CD4-positive, alpha-beta T cell treated with Interleukin-10 for 1 hour (primary cell): ENCODE results near the gene RNF141.

Experiments used
- DNase-seq: peaks from one replicate; pipeline ENCODE4 v3.0.0-alpha.2; 2020

RNF141 gene

GRCh38 chr11:10540915-10541560, at the start of gene RNF141:
TSS of gene RNF141 (minus strand) at chr11:10541187. CDS start at chr11:10534158, 7,029 bp downstream.
- DNase-seq: peak; percentile 93

DNA sequence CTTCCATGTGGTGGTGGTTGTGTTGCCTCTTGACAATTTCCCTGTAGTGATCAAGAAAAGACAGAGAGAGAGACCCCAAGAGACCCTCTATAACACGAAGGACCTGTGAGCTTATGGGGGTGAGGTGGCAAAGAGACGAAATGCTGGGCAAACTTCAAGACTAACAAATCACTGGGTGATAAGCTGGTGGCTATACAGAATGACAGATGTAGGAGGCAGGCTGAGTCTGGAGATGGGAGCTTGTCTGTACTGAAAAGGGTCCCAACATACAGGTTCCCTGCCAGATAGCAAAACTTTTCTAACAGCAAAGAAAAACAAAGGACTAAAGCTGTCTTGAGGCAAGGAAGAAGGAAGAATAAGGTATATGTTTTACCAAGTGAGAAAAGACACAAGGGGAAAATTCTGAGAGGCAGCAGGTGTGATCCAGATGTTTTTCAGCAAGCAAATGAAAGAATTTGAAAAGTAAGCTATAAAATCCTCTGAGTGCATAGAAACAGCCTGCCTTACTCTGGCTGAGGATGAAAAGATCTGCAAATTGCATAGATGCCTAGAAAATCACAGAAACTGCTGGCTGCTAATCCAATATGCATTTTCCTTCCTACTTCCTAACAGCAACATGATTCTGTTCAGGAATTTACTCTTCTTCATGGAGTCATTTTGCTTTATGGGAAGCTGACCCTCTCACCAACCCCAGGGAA, 49.4 kb upstream of the RNF141 start:
- DNase-seq: no peak

DNA sequence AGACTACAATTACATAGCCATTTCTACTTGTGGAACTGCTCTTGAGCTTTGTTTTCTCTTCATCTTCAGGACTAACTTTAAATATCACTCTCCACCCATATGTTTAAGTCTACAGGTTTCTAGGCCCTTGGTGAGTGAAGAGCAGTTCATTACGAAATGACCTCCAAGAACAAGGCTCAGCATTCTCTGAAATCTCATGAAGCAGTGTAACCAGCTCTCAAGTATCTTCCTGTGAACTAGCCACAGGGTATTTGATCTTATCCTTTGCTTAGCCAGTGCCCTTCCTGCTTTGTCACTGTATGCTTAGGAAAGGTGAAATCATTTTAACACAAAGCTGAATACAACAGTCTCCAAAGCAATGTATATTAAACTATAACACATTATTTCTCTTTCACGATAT, 47.9 kb upstream of the RNF141 start:
- no peak for DNase-seq

- DNase-seq: no peak
These were observed 47.0 kb upstream of the RNF141 start for GRCh38 chr11:10587995-10588394.

- no peak for DNase-seq
These were observed 46.4 kb upstream of the RNF141 start for GRCh38 chr11:10587388-10587787.

DNA sequence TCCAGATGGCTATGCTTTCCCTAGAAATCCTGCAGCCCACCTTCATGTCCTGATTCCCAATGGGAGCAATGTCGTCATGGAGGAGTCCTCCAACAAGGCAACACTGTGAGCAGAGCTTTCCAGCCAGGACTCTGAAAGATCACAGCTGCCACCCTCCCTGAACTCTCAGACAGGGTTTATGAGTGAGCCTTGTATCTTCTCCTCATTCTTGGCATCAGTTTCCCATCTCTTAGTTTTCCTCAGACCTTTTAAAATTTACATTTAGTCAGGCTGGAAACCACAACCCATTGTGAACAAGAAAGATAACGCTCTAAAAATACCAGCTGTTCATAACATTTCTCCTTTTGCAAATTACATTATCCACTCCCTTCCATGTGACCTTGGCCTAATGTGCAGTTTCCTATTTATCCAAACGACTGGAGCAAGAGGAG, 43.1 kb upstream of the RNF141 start:
- DNase-seq: no peak

DNA sequence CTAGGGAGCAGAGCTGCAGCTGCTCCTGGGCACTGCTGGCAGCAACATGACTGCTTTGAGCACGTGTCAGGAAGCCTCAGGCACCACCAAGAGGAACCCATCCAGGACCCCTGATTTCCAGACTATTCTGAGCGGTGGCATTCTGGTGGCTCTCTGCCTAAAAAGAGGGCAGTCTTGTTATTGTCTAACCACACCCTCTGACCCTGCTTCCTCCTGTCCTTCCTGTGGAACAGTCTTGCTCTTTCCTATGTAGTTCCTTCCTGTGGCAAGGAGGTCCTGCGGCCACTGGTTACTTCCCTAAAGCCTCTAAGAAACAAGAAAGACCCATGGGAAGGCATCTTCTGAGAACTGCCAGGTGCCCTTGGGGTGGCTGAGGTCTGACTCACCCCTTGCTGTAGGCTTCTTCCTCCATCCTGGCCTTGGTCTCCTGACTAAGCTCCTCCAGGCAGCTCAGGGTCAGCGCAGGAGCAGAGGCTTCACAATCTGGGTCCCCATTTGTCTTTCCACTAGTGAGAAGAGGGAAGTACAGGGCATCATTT, 40.6 kb upstream of the RNF141 start:
- peak; percentile 4 for DNase-seq

DNA sequence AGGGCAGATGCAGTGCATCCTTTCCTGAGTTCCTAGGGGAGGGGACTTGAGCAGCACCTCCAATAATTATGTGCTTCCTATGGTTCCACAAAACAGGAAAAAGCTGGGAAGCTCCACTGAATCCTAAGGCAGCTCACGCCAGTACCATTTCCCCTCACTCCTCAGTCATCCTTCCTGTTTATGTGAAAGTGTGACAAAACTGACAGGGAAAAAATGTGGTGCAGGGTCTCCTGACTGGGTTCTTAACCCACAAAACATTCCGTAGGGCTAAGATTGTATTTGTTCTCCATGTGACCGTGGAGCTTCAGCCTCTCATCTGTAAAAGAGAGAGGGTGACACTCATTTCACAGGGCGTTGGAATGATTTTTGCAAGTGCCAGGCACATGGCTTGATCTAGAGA, 39.6 kb upstream of the RNF141 start:
- no peak for DNase-seq

DNA sequence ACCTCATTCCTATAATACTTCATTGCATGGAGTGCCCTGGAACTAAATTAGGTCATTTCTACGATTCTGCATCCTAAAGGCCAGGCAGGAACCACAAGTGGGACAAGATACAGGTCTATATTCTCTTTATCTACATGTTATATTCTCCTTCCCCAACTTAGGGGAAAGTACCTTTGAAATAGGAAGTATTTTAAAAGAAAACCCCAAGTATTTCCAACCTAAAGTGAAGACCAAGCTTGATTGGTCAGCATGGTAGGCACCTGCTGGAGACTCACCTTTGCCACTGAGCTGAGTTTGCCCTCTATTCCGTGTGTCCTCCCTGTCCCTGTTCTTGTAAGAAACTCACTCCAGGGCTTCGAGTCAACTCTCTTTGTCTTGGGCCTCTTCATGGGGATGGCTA, 38.7 kb upstream of the RNF141 start:
- no peak for DNase-seq

- DNase-seq: no peak
These were observed 35.0 kb upstream of the RNF141 start for GRCh38 chr11:10576035-10576398.

DNA sequence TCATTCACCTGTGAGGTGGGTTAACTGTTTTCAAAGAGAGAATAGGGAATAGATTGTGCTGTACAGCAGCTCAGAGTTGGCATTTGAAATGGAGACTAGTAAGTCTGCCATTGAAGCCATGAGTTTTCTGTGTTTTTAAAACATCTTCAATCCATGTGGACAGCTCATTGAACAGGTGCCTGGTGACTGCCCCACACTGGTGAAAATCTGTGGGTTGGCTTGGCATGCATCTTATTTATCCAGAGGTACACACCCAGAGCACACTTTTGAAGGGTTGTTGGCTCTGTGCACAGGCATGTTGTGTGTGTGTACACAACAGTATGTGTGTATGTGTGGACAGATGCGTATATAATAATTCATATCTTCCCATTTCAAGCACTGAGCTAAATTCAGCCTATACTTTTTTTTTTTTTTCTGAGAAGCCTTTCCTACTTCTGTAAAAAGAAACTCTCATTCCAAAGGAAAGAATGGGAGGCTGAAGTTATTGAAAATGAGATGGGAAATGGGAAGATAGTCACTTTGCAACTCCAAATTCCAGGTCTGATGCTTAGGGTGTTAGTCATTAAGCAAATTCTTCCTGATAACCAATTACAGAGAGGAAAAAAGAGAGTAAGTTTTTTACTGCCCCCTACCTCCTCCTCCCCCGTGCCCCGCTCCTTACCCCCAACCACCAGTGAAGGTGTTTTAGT, 34.5 kb upstream of the RNF141 start:
- no peak for DNase-seq

DNA sequence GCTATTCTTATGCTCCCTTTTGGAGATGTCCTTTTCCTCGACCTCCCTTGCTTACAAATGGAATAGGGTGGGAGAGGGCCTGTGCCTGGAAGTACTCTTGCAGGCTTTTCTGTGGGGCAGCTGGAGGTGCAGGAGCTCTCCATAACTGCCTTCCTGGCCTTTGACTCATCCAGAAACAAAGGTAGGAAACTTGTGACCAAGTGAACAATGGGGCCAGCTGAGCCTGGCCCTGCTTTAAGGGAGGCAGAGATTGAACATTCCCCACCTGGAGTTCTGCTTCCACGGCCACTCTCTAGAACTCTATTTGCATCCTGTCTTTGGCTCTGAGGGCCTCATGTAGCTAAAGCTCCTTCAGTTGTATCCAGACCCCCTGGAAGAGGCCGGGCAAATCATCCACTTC, 32.6 kb upstream of the RNF141 start:
- DNase-seq: no peak

- no peak for DNase-seq
These were observed 32.0 kb upstream of the RNF141 start for GRCh38 chr11:10573028-10573427.

GRCh38 chr11:10572533-10572932, 31.5 kb upstream of the RNF141 start:
- DNase-seq: no peak

GRCh38 chr11:10568486-10568941, 27.5 kb upstream of the RNF141 start, which contains the start of gene LYVE1:
TSS of gene LYVE1 (minus strand) at chr11:10568665. CDS start at chr11:10568532, 133 bp downstream.
- no peak for DNase-seq

GRCh38 chr11:10567446-10567845, 26.5 kb upstream of the RNF141 start:
- DNase-seq: no peak

- DNase-seq: no peak
These were observed 25.4 kb upstream of the RNF141 start for GRCh38 chr11:10566257-10566957.

DNA sequence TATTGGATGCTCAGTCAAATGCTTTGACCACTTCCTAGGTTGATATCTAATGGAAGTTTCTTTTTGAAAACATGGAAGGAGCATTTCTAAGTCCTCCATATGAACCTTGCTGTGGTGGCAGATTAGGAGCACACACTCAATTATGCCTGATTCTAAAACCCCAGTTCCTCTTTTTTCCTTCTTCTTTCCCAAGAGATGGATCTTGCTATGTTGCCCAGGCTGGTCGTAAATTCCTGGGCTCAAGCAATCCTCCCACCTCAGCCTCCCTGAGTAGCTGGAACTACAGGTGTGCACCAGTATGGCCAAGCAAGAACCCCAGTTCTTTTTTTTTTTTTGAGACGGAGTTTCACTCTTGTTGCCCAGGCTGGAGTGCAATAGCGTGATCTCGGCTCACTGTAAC, 24.5 kb upstream of the RNF141 start:
- no peak for DNase-seq

GRCh38 chr11:10564696-10565318, 23.8 kb upstream of the RNF141 start:
- DNase-seq: no peak

DNA sequence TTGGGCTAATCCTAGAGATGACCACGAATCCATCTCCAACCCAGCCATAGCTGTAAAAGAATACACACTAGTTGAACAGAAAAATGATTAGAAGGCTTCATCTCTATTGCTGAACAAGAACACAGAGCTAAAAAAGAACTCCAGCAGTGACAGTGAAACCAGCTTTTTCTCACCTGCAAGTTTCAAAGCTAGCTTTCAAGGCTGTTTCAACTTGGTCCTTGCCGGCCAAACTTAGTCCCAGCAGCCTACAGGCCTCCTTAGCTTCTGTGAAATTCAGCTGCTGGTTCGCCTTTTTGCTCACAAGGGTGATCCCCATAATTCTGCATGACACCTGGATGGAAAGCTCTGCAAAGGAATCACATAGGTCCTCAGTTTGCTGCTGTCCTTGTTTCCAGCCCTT, 23.0 kb upstream of the RNF141 start:
- DNase-seq: no peak

DNA sequence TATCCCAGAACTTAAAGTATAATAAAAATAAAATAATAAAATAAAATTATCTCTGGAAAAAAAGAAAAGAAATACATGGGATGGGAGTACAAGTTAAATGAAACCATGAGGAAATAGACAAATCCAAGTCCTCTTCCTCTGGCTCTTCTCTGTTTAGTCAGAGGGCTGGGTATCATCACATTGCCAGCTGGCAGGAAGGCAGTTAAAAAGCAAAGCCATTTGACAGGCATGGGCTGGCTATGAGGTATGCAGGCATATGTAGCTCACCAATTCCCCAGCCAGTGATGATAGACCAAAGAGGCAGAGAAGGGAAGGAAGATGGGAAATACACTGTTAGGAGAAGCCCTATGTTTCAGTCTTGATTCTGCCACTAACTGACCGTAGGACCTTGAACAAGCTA, 21.0 kb upstream of the RNF141 start:
- DNase-seq: no peak

- no peak for DNase-seq
These were observed 20.2 kb upstream of the RNF141 start for GRCh38 chr11:10561043-10561818.
